Colonic mucosa (tissue), 4 donors: Measurements from ENCODE around the gene PRR15L. TPM values are rescaled to one million over a fixed set of nuclear protein-coding genes. Genes with fewer than 3 reads are reported as not detected.

Experiments
- DNase-seq: peaks from one replicate; pipeline ENCODE4 v3.0.0-alpha.2; 2020
- H3K27ac ChIP-seq: fragments of 200-600 bp; one replicate; pipeline ENCODE4 v1.8.0; 2021
- H3K27me3 ChIP-seq: fragments of 200-600 bp; one replicate; pipeline ENCODE4 v1.8.0; 2021
- H3K36me3 ChIP-seq: fragments of 200-600 bp; one replicate; pipeline ENCODE4 v1.8.0; 2021
- H3K4me1 ChIP-seq: fragments of 200-600 bp; one replicate; pipeline ENCODE4 v1.8.0; 2021; ENCODE audit warnings: mild to moderate bottlenecking
- H3K4me3 ChIP-seq: fragments of 200-600 bp; one replicate; pipeline ENCODE4 v1.8.0; 2021
- H3K9ac ChIP-seq, 2 donors: one replicate each; pipeline ENCODE4 v1.7.0; 2013; ENCODE audit warnings: control low read depth in 2 of 2, low read depth in 2 of 2, low read length in 2 of 2
- H3K9me3 ChIP-seq: fragments of 200-600 bp; one replicate; pipeline ENCODE4 v1.8.0; 2021
- intact Hi-C: fragments of 100-400 bp; cut with DNase I; formaldehyde crosslinking; loops from one replicate; pipeline ENCODE4 v1.14.1; 2022
- total RNA-seq, 2 donors: library from RNA; stranded (reverse); fragmentation: NEBNext Ultra II Directional in 1 of 2; extraction: Animal tissue kit (Norgen Biotek cat#: 25700) in 1 of 2; gene quantifications; one replicate each; pipeline ENCODE4 v1.2.1, GENCODE V29; 2021
- TF ChIP-seq, protein P1 (sequence below): fragments of 200-600 bp; IDR thresholded peaks from one replicate; pipeline ENCODE4 v1.8.0; 2022; ENCODE audit warnings: antibody characterized with exemption, mild to moderate bottlenecking
- donor health status: healthy.
- donor health status: DM: no; HTN: no; CAD: no.
- donor health status: DM: no; HTN: no; CAD: no.

PRR15L gene
- total RNA-seq, 2 donors from 2014 or later = 223 to 259 TPM

DNA sequence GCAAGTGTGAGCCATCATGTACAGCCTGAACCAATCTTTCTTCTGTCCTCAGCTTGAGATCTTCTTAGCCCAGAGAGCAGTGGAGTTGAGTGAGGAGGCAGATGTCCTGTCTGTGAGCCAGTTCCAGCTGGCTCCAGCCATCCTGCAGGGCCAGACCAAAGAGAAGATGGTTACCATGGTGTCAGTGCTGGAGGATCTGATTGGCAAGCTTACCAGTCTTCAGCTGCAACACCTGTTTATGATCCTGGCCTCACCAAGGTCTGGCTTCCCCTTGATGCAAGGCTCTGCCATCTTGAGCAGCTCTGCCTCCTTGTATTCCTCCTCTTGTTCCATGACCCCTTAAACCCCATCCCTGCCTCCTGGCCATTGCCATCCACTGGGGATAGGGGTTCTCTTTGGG, 22.9 kb upstream of the PRR15L start:
- H3K9ac ChIP-seq = no peak overlapping the region
- peaks cover 12% of the 10 kb centered on the region for H3K36me3 ChIP-seq
- H3K9me3 ChIP-seq = no peaks in the 10 kb centered on the region
- no peak overlapping the region for H3K4me3 ChIP-seq
- no peak for DNase-seq
- intact Hi-C loops = no loop called here
- H3K27me3 ChIP-seq = no peaks in the 10 kb centered on the region
- TF ChIP-seq, protein P1, sequence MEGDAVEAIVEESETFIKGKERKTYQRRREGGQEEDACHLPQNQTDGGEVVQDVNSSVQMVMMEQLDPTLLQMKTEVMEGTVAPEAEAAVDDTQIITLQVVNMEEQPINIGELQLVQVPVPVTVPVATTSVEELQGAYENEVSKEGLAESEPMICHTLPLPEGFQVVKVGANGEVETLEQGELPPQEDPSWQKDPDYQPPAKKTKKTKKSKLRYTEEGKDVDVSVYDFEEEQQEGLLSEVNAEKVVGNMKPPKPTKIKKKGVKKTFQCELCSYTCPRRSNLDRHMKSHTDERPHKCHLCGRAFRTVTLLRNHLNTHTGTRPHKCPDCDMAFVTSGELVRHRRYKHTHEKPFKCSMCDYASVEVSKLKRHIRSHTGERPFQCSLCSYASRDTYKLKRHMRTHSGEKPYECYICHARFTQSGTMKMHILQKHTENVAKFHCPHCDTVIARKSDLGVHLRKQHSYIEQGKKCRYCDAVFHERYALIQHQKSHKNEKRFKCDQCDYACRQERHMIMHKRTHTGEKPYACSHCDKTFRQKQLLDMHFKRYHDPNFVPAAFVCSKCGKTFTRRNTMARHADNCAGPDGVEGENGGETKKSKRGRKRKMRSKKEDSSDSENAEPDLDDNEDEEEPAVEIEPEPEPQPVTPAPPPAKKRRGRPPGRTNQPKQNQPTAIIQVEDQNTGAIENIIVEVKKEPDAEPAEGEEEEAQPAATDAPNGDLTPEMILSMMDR = no peak
- H3K4me1 ChIP-seq = no peaks in the 10 kb centered on the region
- no peak overlapping the region for H3K27ac ChIP-seq

DNA sequence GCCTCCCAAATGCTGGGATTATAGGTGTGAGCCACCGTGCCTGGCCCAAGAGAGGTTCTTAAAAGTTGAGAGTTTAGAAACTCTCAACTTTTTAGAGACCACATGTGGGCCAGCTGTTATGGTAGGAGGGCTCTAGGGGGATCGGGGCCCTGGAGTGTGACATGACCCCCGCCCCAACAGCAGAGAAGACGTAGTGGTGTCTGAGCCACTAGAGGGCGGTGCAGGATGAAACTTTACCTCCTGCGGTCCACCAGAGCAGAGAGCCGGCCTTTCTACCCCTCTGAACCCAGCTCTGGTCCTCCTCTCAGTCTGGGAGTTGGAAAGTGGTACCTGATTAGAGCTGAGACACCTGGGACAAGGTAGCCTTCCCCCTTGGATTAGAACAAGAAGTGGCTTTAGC, 20.6 kb upstream of the PRR15L start:
- Histone ChIP-seq H3K4me1 (no peaks in the 10 kb centered on the region), H3K27ac (no peak overlapping the region), H3K9me3 (no peaks in the 10 kb centered on the region), H3K9ac (no peak overlapping the region), H3K36me3 (peaks cover 24% of the 10 kb centered on the region), H3K4me3 (no peak overlapping the region), H3K27me3 (no peaks in the 10 kb centered on the region)
- intact Hi-C loops = loop anchor here (2.0 to 10.0 kb wide), 2 partner anchors 38 to 134 kb away; partner anchors contain the start of gene SCRN2
- no peak for DNase-seq
- TF ChIP-seq, protein P1 = peak; percentile 60

DNA sequence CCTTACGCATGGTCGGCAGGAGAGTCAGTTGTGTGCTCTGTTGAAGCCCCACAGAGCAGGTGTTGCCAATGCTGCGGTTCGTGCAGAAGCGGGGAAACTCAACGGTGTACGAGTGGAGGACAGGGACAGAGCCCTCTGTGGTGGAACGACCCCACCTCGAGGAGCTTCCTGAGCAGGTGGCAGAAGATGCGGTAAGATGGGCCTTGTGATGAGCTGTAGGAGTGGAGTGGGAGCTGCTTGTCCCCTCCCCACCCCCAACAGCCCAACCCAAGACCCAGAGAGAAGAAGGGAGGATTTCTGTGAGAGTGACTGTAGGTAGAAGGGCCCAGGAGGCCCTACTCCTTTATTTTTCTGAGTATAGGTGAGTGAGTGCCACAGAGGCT, 18.1 kb upstream of the PRR15L start:
- H3K27ac ChIP-seq = no peak overlapping the region
- peaks cover 20% of the 10 kb centered on the region for H3K36me3 ChIP-seq
- H3K9ac ChIP-seq = no peak overlapping the region
- TF ChIP-seq, protein P1 = no peak
- DNase-seq = no peak
- H3K27me3 ChIP-seq = no peaks in the 10 kb centered on the region
- no peaks in the 10 kb centered on the region for H3K4me1 ChIP-seq
- H3K9me3 ChIP-seq = no peaks in the 10 kb centered on the region
- intact Hi-C loops = loop anchor here (10.0 kb wide), 1 partner anchor 131 kb away; the partner anchor contains the start of gene SCRN2
- H3K4me3 ChIP-seq = no peak overlapping the region

DNA sequence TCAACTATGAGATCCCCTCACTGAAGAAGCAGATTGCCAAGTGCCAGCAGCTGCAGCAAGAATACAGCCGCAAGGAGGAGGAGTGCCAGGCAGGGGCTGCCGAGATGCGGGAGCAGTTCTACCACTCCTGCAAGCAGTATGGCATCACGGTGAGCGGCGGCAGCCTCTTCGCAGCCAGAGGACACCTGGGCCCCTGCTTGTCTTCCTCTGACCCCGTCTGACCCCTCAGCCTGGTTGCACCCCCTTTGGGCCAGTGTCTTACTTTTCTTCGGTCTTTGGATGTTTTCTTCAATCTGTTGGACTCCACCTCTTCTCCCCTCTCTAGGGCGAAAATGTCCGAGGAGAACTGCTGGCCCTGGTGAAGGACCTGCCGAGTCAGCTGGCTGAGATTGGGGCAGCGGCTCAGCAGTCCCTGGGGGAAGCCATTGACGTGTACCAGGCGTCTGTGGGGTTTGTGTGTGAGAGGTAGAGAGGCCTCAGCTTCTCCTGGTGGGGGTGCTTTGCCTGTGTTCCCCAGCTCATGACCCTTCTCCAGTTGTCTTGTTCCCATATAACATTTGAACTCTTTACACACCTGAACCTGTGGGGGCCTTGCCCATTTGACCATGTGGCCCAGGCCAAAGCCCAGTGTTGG, 17.6 kb upstream of the PRR15L start:
- no peak overlapping the region for H3K27ac ChIP-seq
- intact Hi-C loops = loop anchor here (10.0 kb wide), 1 partner anchor 131 kb away; the partner anchor contains the start of gene SCRN2
- TF ChIP-seq, protein P1 = no peak
- DNase-seq = no peak
- no peak overlapping the region for H3K9ac ChIP-seq
- no peaks in the 10 kb centered on the region for H3K27me3 ChIP-seq
- peaks cover 20% of the 10 kb centered on the region for H3K36me3 ChIP-seq
- H3K4me1 ChIP-seq = no peaks in the 10 kb centered on the region
- H3K4me3 ChIP-seq = no peak overlapping the region
- no peaks in the 10 kb centered on the region for H3K9me3 ChIP-seq

DNA sequence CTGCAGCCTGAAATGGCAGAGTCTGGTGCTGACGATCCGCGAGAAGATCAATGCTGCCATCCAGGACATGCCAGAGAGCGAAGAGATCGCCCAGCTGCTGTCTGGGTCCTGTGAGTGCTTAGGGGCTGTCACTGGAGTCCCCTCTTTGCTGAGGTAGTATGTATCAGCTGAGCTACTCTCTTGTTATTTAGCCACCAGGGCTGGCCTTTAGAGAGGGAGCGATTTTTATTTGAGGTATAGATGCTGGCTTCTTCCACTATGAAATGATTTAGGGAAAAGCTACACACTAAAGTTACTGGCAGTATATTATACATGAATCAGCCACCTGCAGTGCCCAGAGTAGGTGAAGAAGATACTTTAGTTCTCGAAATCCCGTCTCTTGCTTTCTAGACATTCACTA, 15.9 kb upstream of the PRR15L start:
- peaks cover 12% of the 10 kb centered on the region for H3K36me3 ChIP-seq
- no peak for DNase-seq
- intact Hi-C loops = loop anchor here (2.0 to 10.0 kb wide), 2 partner anchors 75 to 129 kb away; partner anchors contain the start of gene SCRN2
- TF ChIP-seq, protein P1 = no peak
- H3K27ac ChIP-seq = no peak overlapping the region
- H3K9me3 ChIP-seq = no peaks in the 10 kb centered on the region
- H3K9ac ChIP-seq = no peak overlapping the region
- H3K27me3 ChIP-seq = no peaks in the 10 kb centered on the region
- H3K4me1 ChIP-seq = no peaks in the 10 kb centered on the region
- no peak overlapping the region for H3K4me3 ChIP-seq
